Spleen (tissue), 13 donors: Measurements from ENCODE around the gene OR13A1. TPM values are rescaled to one million over a fixed set of nuclear protein-coding genes. Genes with fewer than 3 reads are reported as not detected.
"Not testable (repeated sequence)": the region's sequence is repeated elsewhere in the genome, so short reads cannot be mapped to it uniquely, and the experiment has no call there.

Experiments
- DNase-seq: peaks from one replicate; pipeline ENCODE4 v3.0.0-alpha.2; 2020
- H3K27ac ChIP-seq, 8 donors: fragments of 200-600 bp; sonication (generic) in 7 of 8; 1 replicate in 4 of 8; 2 replicates in 4 of 8; pipeline versions ENCODE4 v1.5.0 to v1.8.0; 2016 to 2021; ENCODE audit warnings: inconsistent platforms in 4 of 8, mild to moderate bottlenecking in 4 of 8, moderate library complexity in 1 of 8
- H3K27me3 ChIP-seq, 7 donors: fragments of 200-600 bp; sonication (generic) in 6 of 7; replicated peaks in 1 of 7; 1 replicate in 4 of 7; 2 replicates in 3 of 7; pipeline versions ENCODE4 v1.5.0 to v1.8.0; 2016 to 2021; ENCODE audit warnings: inconsistent platforms in 3 of 7, mild to moderate bottlenecking in 1 of 7
- H3K36me3 ChIP-seq, 6 donors: fragments of 200-600 bp; sonication (generic) in 5 of 6; 1 replicate in 4 of 6; 2 replicates in 2 of 6; pipeline versions ENCODE4 v1.5.0 to v1.8.0; 2016 to 2021; ENCODE audit warnings: inconsistent platforms in 2 of 6
- H3K4me1 ChIP-seq, 6 donors: fragments of 200-600 bp; sonication (generic) in 5 of 6; 1 replicate in 3 of 6; 2 replicates in 3 of 6; pipeline versions ENCODE4 v1.5.0 to v1.8.0; 2016 to 2021; ENCODE audit warnings: inconsistent platforms in 3 of 6
- H3K4me3 ChIP-seq, 8 donors: fragments of 200-600 bp; sonication (generic) in 7 of 8; 1 replicate in 4 of 8; 2 replicates in 4 of 8; pipeline versions ENCODE4 v1.5.0 to v1.8.0; 2016 to 2021; ENCODE audit warnings: inconsistent platforms in 4 of 8, mild to moderate bottlenecking in 4 of 8, moderate library complexity in 2 of 8
- H3K9me3 ChIP-seq, 8 donors: fragments of 200-600 bp; sonication (generic) in 7 of 8; 1 replicate in 4 of 8; 2 replicates in 4 of 8; pipeline versions ENCODE4 v1.5.0 to v1.8.0; 2016 to 2021; ENCODE audit warnings: inconsistent platforms in 4 of 8
- POLR2A ChIP-seq, 3 donors: fragments of 450-650 bp; IDR thresholded peaks; one replicate each; pipeline ENCODE4 v1.5.1; 2017; ENCODE audit warnings: antibody characterized with exemption in 3 of 3, mild to moderate bottlenecking in 1 of 3
- POLR2AphosphoS5 ChIP-seq, 3 donors: sonication (generic); formaldehyde crosslinking; IDR thresholded peaks; one replicate each; pipeline ENCODE4 v1.5.1; 2017; ENCODE audit warnings: antibody characterized with exemption in 3 of 3
- WGBS, 5 donors: extraction: QIAGEN DNeasy Blood & Tissue Kit in 3 of 5; methylation state at CpG; one replicate each; pipeline versions ENCODE4 v1.1.5 to v1.1.7; 2013 to 2018; 5-methylcytosine and 5-hydroxymethylcytosine counted together
- intact Hi-C: fragments of 100-400 bp; cut with DNase I; formaldehyde crosslinking; loops from one replicate; pipeline ENCODE4 v1.15.0; 2023; ENCODE audit warnings: low total_unique reads
- long read RNA-seq, 2 donors: transcript quantifications; one replicate each; lab custom pipeline, GENCODE V29; 2026
- polyA plus RNA-seq, 3 donors: library from polyadenylated mRNA; stranded (reverse); fragments of 200-250 nt; gene quantifications; one replicate each; pipeline ENCODE4 v1.2.1, GENCODE V29; 2013
- total RNA-seq, 7 donors: library from RNA; depleted of rRNA in 3 of 7; stranded (reverse); fragments of >200 nt in 3 of 7; fragmentation: NEBNext Ultra II Directional in 4 of 7; extraction: Animal tissue kit (Norgen Biotek cat#: 25700) in 4 of 7; gene quantifications; one replicate each; pipeline versions ENCODE4 v1.1.0 to v1.2.1, GENCODE V29; 2016 to 2021
- TF ChIP-seq, protein P1 (sequence below), 11 experiments: fragments of 200-600 bp in 7 of 11; fragments of 450-650 bp in 4 of 11; sonication (generic) in 4 of 11; IDR thresholded peaks in 8 of 11; conservative IDR thresholded peaks in 3 of 11; 1 replicate in 7 of 11; 2 replicates in 4 of 11; pipeline versions ENCODE4 v1.4.0 to v1.8.0; 2016 to 2021; ENCODE audit warnings: antibody characterized with exemption in 11 of 11, inconsistent platforms in 4 of 11, mild to moderate bottlenecking in 1 of 11
- donor health status: healthy with polysubstance abuse.
- donor health status: DM: no; HTN: no; CAD: no; lungs with moderate emphysema.
- donor health status: DM: no; HTN: no; CAD: no.
- donor health status: Bipolar disorder and iron deficiency.
- donor health status: healthy.
- donor health status: DM: no; HTN: no; CAD: no.
- donor health status: DM: yes; HTN: yes; CAD: no.

The OR13A1 gene, protein sequence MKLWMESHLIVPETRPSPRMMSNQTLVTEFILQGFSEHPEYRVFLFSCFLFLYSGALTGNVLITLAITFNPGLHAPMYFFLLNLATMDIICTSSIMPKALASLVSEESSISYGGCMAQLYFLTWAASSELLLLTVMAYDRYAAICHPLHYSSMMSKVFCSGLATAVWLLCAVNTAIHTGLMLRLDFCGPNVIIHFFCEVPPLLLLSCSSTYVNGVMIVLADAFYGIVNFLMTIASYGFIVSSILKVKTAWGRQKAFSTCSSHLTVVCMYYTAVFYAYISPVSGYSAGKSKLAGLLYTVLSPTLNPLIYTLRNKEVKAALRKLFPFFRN
- total RNA-seq, result 1 to 10 TPM in 1 of 7 donors, under 1 TPM in 5, not detected in 1; 0.13 to 1.2 (median 0.52) TPM
- 1 to 10 TPM in 1 of 3 donors, under 1 TPM in 2; 0.83 to 3.8 (median 0.94) TPM for polyA plus RNA-seq
- long read RNA-seq, donor 1, result 0 reads
- long read RNA-seq, donor 2, result 0 reads

DNA sequence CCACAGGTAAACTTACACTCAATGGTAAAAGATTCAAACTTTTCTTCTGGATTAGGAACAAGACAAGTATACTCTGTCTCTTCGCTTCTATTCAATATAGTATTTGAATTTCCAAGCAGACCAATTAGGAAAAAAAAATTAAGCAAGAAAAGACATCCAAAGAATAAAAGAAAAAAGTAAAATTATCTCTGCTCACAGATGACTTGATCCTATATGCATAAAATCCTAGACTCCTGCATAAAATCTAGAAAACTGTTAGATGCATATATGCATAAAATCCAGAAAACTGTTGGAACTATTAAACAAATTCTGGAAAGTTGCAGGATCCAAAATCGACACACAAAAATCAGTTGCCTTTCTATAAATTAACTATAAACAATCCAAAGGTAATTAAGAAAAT, at the start of gene OR13A1:
Gene OR13A1, minus strand, starts transcription at position 101 of the 400 bp plus-strand sequence. CDS start 11,186 bp downstream, outside the sequence.
- no peak for TF ChIP-seq POLR2A (IDR thresholded peaks at IDR 0.05)
- no peak for TF ChIP-seq POLR2AphosphoS5 (IDR thresholded peaks at IDR 0.05)
- TF ChIP-seq, protein P1, sequence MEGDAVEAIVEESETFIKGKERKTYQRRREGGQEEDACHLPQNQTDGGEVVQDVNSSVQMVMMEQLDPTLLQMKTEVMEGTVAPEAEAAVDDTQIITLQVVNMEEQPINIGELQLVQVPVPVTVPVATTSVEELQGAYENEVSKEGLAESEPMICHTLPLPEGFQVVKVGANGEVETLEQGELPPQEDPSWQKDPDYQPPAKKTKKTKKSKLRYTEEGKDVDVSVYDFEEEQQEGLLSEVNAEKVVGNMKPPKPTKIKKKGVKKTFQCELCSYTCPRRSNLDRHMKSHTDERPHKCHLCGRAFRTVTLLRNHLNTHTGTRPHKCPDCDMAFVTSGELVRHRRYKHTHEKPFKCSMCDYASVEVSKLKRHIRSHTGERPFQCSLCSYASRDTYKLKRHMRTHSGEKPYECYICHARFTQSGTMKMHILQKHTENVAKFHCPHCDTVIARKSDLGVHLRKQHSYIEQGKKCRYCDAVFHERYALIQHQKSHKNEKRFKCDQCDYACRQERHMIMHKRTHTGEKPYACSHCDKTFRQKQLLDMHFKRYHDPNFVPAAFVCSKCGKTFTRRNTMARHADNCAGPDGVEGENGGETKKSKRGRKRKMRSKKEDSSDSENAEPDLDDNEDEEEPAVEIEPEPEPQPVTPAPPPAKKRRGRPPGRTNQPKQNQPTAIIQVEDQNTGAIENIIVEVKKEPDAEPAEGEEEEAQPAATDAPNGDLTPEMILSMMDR (IDR thresholded peaks at IDR 0.05 in 8 of 11, conservative IDR thresholded peaks at IDR 0.05 in 3 of 11), result no peak
- no peak for DNase-seq
- H3K4me1 ChIP-seq, result no peaks in the 10 kb centered on the region
- H3K9me3 ChIP-seq, result peaks cover 0 to 46% (median 28%) of the 10 kb centered on the region in 8 donors
- no peak within 1 kb of the TSS for H3K4me3 ChIP-seq
- 79 to 89% (median 81%) methylated on average over 2 of the region's 2 CpGs for WGBS, 5 donors
- no peaks in the 10 kb centered on the region for H3K27me3 ChIP-seq
- no peaks in the 10 kb centered on the region for H3K36me3 ChIP-seq
- no peak within 1 kb of the TSS for H3K27ac ChIP-seq
- intact Hi-C loops, result no loop called here

DNA sequence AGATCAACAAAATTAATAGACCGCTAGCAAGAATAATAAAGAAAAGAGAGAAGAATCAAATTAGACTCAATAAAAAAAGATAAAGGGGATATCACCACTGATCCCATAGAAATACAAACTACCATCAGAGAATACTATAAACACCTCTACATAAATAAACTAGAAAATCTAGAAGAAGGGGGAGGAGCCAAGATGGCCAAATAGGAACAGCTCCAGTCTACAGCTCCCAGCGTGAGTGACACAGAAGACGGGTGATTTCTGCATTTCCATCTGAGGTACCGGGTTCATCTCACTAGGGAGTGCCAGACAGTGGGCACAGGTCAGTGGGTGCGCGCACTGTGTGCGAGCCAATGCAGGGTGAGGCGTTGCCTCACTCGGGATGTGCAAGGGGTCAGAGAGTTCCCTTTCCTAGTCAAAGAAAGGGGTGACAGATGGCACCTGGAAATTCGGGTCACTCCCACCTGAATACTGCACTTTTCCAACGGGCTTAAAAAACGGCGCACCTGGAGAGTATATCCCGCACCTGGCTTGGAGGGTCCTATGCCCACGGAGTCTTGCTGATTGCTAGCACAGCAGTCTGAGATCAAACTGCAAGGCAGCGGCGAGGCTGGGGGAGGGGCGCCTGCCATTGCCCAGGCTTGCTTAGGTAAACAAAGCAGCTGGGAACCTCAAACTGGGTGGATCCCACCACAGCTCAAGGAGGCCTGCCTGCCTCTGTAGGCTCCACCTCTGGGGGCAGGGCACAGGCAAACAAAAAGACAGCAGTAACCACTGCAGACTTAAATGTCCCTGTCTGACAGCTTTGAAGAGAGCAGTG, 46.8 kb upstream of the OR13A1 start:
- DNase-seq, H3K4me1 ChIP-seq: not testable (repeated sequence)

DNA sequence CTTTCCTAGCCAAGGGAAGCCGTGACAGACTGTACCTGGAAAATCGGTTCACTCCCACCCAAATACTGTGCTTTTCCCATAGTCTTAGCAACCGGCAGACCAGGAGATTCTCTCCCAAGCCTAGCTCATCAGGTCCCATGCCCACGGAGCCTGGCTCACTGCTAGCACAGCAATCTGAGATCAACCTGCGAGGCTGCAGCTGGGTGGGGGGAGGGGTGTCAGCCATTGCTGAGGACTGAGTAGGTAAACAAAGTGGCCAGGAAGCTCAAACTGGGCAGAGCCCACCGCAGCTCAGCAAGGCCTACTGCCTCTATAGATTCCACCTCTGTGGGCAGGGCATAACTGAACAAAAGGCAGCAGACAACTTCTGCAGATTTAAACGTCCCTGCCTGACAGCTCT, 43.6 kb upstream of the OR13A1 start:
- H3K9me3 ChIP-seq, DNase-seq, H3K4me3 ChIP-seq, H3K27me3 ChIP-seq, H3K27ac ChIP-seq, H3K4me1 ChIP-seq, intact Hi-C loops, H3K36me3 ChIP-seq: not testable (repeated sequence)
- 60 to 87% (median 81%) methylated on average over 2 to 7 of the region's 7 CpGs for WGBS, 5 donors

More for the DNA sequence above, 46.8 kb upstream of the OR13A1 start:
- WGBS, 5 donors, result 71 to 87% (median 73%) methylated on average over 18 of the region's 18 CpGs
- H3K36me3 ChIP-seq, H3K4me3 ChIP-seq, H3K27ac ChIP-seq, intact Hi-C loops, H3K9me3 ChIP-seq, H3K27me3 ChIP-seq: not testable (repeated sequence)

DNA sequence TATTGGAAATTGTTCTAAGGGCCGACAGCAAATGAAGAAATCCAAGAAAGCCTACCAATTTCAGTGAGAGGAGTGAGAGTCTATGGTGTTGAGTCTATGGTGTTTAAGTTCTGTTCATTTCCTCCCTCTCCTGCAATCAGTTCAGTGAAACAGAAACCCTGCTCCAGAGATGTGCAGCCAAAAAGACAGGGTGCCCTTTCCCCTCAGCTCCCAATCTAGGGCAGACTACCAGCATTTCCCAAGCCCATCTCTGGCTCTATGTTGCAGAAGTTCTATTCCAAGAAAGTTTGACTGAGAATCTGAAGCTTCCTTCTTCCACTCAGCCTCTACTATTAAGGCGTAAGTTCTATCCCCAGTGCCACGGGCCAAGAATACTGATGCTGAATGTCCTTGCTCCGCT, 40.1 kb upstream of the OR13A1 start:
- H3K27ac ChIP-seq, result no peak overlapping the region
- no peaks in the 10 kb centered on the region for H3K27me3 ChIP-seq
- no peaks in the 10 kb centered on the region for H3K9me3 ChIP-seq
- H3K4me3 ChIP-seq, result no peak overlapping the region
- H3K4me1 ChIP-seq, result peaks cover 0 to 10% (median 6%) of the 10 kb centered on the region in 6 donors
- no peak for DNase-seq
- H3K36me3 ChIP-seq, result no peaks in the 10 kb centered on the region
- intact Hi-C loops, result no loop called here
- 84 to 94% (median 93%) methylated on average over 4 of the region's 4 CpGs for WGBS, 5 donors
- TF ChIP-seq POLR2AphosphoS5 (IDR thresholded peaks at IDR 0.05) (no peak), POLR2A (IDR thresholded peaks at IDR 0.05) (no peak)
- TF ChIP-seq, protein P1 (IDR thresholded peaks at IDR 0.05 in 8 of 11, conservative IDR thresholded peaks at IDR 0.05 in 3 of 11), result no peak

DNA sequence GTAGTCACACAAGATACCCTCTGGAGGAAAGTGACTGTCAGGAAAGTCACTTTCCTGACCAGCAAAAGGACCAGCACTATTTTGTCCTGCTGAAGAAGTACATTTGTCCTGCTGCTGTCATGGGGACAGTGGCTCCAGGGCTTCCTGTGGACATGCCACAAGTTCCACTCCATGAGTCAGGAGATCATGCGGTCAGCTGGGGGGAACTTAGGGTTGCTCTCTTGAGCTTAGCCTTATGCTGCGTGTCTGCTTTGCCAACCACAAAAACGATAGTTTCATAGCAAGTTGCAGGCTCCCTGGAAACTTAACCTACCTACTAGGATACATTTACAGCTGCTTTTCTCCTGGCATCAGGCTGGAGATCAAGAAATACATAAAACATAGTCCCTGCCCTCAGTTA, 38.9 kb upstream of the OR13A1 start:
- Histone ChIP-seq H3K27ac (no peak overlapping the region), H3K4me1 (peaks cover 0 to 10% (median 6%) of the 10 kb centered on the region in 6 donors), H3K4me3 (no peak overlapping the region), H3K9me3 (peaks cover 0 to under 1% (median 0%) of the 10 kb centered on the region in 8 donors), H3K36me3 (no peaks in the 10 kb centered on the region), H3K27me3 (no peaks in the 10 kb centered on the region)
- intact Hi-C loops, result no loop called here
- TF ChIP-seq, protein P1 (IDR thresholded peaks at IDR 0.05 in 8 of 11, conservative IDR thresholded peaks at IDR 0.05 in 3 of 11), result no peak
- peak in 1 of 3 donors; percentile 25 for TF ChIP-seq POLR2AphosphoS5 (IDR thresholded peaks at IDR 0.05)
- 59 to 90% (median 77%) methylated on average over 3 of the region's 3 CpGs for WGBS, 5 donors
- DNase-seq, result no peak
